ENCODE results near the gene THADA.

THADA gene

GRCh38 chr2:43480874-43481273 lies 115.0 kb downstream of the THADA start:
- H3K9me3 ChIP-seq (ENCODE audit: control insufficient read depth, insufficient read depth, low read depth, low read length) = no peaks in the 10 kb centered on the region
- ChIA-PET POLR2A (interaction anchor here (0.7 kb wide), 1 partner anchor 284 kb away, joined by 4 read pairs; no protein-coding TSS in a partner anchor), CTCF (interaction anchor here (0.7 to 1.6 kb wide), 4 partner anchors 252 to 653 kb away, joined by 3 to 7 read pairs (median 4); no protein-coding TSS in a partner anchor)
- H3K4me3 ChIP-seq (ENCODE audit: low read depth, low read length) = no peak overlapping the region
- H3K36me3 ChIP-seq (ENCODE audit: control insufficient read depth in 2 of 2, insufficient read depth in 1 of 2, low read length in 2 of 2) = no peaks in the 10 kb centered on the region
- no peaks in the 10 kb centered on the region for H3K4me1 ChIP-seq (ENCODE audit: control insufficient read depth, insufficient read depth, low read length)
- no peak overlapping the region for H3K27ac ChIP-seq (ENCODE audit: extremely low read depth, low read depth, low read length)
- TF ChIP-seq ZSCAN30 (tag by site-specific recombination; IDR thresholded peaks at IDR 0.05) (no peak), ZNF16 (tag by site-specific recombination; IDR thresholded peaks at IDR 0.05; ENCODE audit: low read depth) (no peak), ZNF132 (tag by site-specific recombination; IDR thresholded peaks at IDR 0.05; ENCODE audit: borderline replicate concordance) (no peak), ZNF677 (tag by site-specific recombination; IDR thresholded peaks at IDR 0.05) (no peak), ZBTB1 (tag by site-specific recombination; IDR thresholded peaks at IDR 0.05) (no peak), GLI2 (tag by site-specific recombination; IDR thresholded peaks at IDR 0.05; ENCODE audit: borderline replicate concordance, low read depth) (no peak), ZNF404 (tag by site-specific recombination; IDR thresholded peaks at IDR 0.05) (no peak), ZNF600 (tag by site-specific recombination; IDR thresholded peaks at IDR 0.05) (no peak), ZNF544 (tag by site-specific recombination; IDR thresholded peaks at IDR 0.05) (no peak), ZNF580 (tag by site-specific recombination; IDR thresholded peaks at IDR 0.05) (no peak), KLF1 (tag by site-specific recombination; IDR thresholded peaks at IDR 0.05) (no peak), KLF16 (tag by site-specific recombination; IDR thresholded peaks at IDR 0.05) (no peak), ZNF785 (tag by site-specific recombination; IDR thresholded peaks at IDR 0.05) (no peak), ZNF121 (tag by site-specific recombination; IDR thresholded peaks at IDR 0.05) (no peak), KLF8 (tag by site-specific recombination; IDR thresholded peaks at IDR 0.05) (no peak), BCL6B (tag by site-specific recombination; IDR thresholded peaks at IDR 0.05) (no peak)

GRCh38 chr2:43478412-43479086 lies 117.3 kb downstream of the THADA start:
- Histone ChIP-seq H3K36me3 (ENCODE audit: control insufficient read depth in 2 of 2, insufficient read depth in 1 of 2, low read length in 2 of 2) (peaks cover 0 to 3% of the 10 kb centered on the region in 2 experiments; a peak in 1 of 3 replicates), H3K27ac (ENCODE audit: extremely low read depth, low read depth, low read length) (no peak overlapping the region), H3K4me3 (ENCODE audit: low read depth, low read length) (no peak overlapping the region), H3K4me1 (ENCODE audit: control insufficient read depth, insufficient read depth, low read length) (no peaks in the 10 kb centered on the region), H3K9me3 (ENCODE audit: control insufficient read depth, insufficient read depth, low read depth, low read length) (no peaks in the 10 kb centered on the region)
- CTCF ChIA-PET = interaction anchor here (0.9 to 1.7 kb wide), 3 partner anchors 531 to 651 kb away, joined by 3 to 5 read pairs (median 4); no protein-coding TSS in a partner anchor
- POLR2A ChIA-PET = no interaction called here
- no peak for TF ChIP-seq SETDB1 (IDR thresholded peaks at IDR 0.05; ENCODE audit: insufficient read length, low read length)
- TF ChIP-seq ZNF311 (tag by site-specific recombination; IDR thresholded peaks at IDR 0.05; ENCODE audit: borderline replicate concordance) = no peak
- TF ChIP-seq ZNF19 (tag by site-specific recombination; IDR thresholded peaks at IDR 0.05; ENCODE audit: low read depth) = no peak
- no peak for TF ChIP-seq ZNF18 (tag by site-specific recombination; IDR thresholded peaks at IDR 0.05)
- TF ChIP-seq ZBTB6 (tag by site-specific recombination; IDR thresholded peaks at IDR 0.05) = no peak
- TF ChIP-seq ZNF404 (tag by site-specific recombination; IDR thresholded peaks at IDR 0.05) = no peak
- no peak for TF ChIP-seq ZNF132 (tag by site-specific recombination; IDR thresholded peaks at IDR 0.05; ENCODE audit: borderline replicate concordance)
- TF ChIP-seq ZNF175 (tag by site-specific recombination; IDR thresholded peaks at IDR 0.05) = no peak
- TF ChIP-seq TCF7L2 (IDR thresholded peaks at IDR 0.05; ENCODE audit: borderline replicate concordance, low read depth, low read length) = no peak
- TF ChIP-seq ZNF138 (tag by site-specific recombination; IDR thresholded peaks at IDR 0.05; ENCODE audit: borderline replicate concordance) = no peak
- no peak for TF ChIP-seq ZSCAN30 (tag by site-specific recombination; IDR thresholded peaks at IDR 0.05)
- no peak for TF ChIP-seq ZFP41 (tag by site-specific recombination; IDR thresholded peaks at IDR 0.05; ENCODE audit: borderline replicate concordance)
- TF ChIP-seq YY2 (tag by site-specific recombination; IDR thresholded peaks at IDR 0.05) = no peak
- no peak for TF ChIP-seq ZNF521 (tag by site-specific recombination; IDR thresholded peaks at IDR 0.05)

Data from HEK293 (cell line).